Gastrocnemius medialis (tissue), 4 donors: ENCODE measurements around the gene AKNA. TPM values are rescaled to one million over a fixed set of nuclear protein-coding genes. Genes with fewer than 3 reads are reported as not detected.

Source experiments
- ATAC-seq, 2 donors: fragments of 150-250 bp; one replicate each; pipeline ENCODE4 v1.9.1; 2016
- DNase-seq, 2 donors: peaks; one replicate each; pipeline ENCODE4 v3.0.0-alpha.2; 2019
- H3K27ac ChIP-seq, 4 donors: fragments of 200-600 bp; sonication (generic); 1 replicate in 1 of 4; 2 replicates in 3 of 4; pipeline ENCODE4 v1.5.1; 2016 to 2018; ENCODE audit warnings: mild to moderate bottlenecking in 2 of 4, moderate library complexity in 1 of 4
- H3K27me3 ChIP-seq, 3 donors: fragments of 200-600 bp; sonication (generic) in 2 of 3; 1 replicate in 1 of 3; 2 replicates in 2 of 3; pipeline versions ENCODE4 v1.5.1 to v1.6.0; 2016 to 2019; ENCODE audit warnings: mild to moderate bottlenecking in 1 of 3, moderate library complexity in 1 of 3
- H3K36me3 ChIP-seq, 2 donors: fragments of 200-600 bp; sonication (generic) in 1 of 2; one replicate each; pipeline ENCODE4 v1.5.1; 2017 to 2018
- H3K4me1 ChIP-seq, 2 donors: fragments of 200-600 bp; sonication (generic) in 1 of 2; one replicate each; pipeline ENCODE4 v1.5.1; 2016 to 2017; ENCODE audit warnings: mild to moderate bottlenecking in 2 of 2
- H3K4me3 ChIP-seq, 4 donors: fragments of 200-600 bp; sonication (generic) in 3 of 4; 1 replicate in 1 of 4; 2 replicates in 3 of 4; pipeline ENCODE4 v1.5.1; 2016 to 2019; ENCODE audit warnings: mild to moderate bottlenecking in 2 of 4
- H3K9me3 ChIP-seq, 3 donors: fragments of 200-600 bp; sonication (generic) in 2 of 3; 1 replicate in 1 of 3; 2 replicates in 2 of 3; pipeline ENCODE4 v1.5.1; 2016 to 2019
- POLR2A ChIP-seq, 2 donors: fragments of 450-650 bp; IDR thresholded peaks; one replicate each; pipeline ENCODE4 v1.6.1; 2017; ENCODE audit warnings: antibody characterized with exemption in 2 of 2, mild to moderate bottlenecking in 2 of 2, moderate library complexity in 2 of 2
- in situ Hi-C, 4 donors: fragments of 200-750 bp; cut with MboI; loops; one replicate each; pipeline versions ENCODE4 v1.15.0 to v1.8.0; 2017; ENCODE audit warnings: low sequenced_read_pairs in 4 of 4
- intact Hi-C: fragments of 100-400 bp; cut with DNase I; formaldehyde crosslinking; loops from one replicate; pipeline ENCODE4 v1.15.1; 2023; ENCODE audit warnings: low total_unique reads
- total RNA-seq, 4 donors: library from RNA; depleted of rRNA; stranded (reverse); fragments of >200 nt; gene quantifications; one replicate each; pipeline versions ENCODE4 v1.1.0 to v1.2.3, GENCODE V29; 2016
- TF ChIP-seq, protein P1 (sequence below), 5 experiments: fragments of 450-650 bp in 3 of 5; fragments of 200-600 bp in 2 of 5; sonication (generic) in 2 of 5; IDR thresholded peaks in 4 of 5; conservative IDR thresholded peaks in 1 of 5; 1 replicate in 4 of 5; 2 replicates in 1 of 5; pipeline ENCODE4 v1.5.1; 2016 to 2019; ENCODE audit warnings: antibody characterized with exemption in 5 of 5, mild to moderate bottlenecking in 3 of 5, moderate library complexity in 3 of 5

The AKNA gene
- total RNA-seq, 4 donors from 2014 or later, result 2.8 to 5.7 (median 3.8) TPM

GRCh38 chr9:114376586-114377445, 11.0 kb downstream of the AKNA start:
- intact Hi-C loops (no loop called here), in situ Hi-C loops (no loop called here)
- no peaks in the 10 kb centered on the region for H3K27me3 ChIP-seq
- TF ChIP-seq POLR2A (IDR thresholded peaks at IDR 0.05), result no peak
- TF ChIP-seq, protein P1, sequence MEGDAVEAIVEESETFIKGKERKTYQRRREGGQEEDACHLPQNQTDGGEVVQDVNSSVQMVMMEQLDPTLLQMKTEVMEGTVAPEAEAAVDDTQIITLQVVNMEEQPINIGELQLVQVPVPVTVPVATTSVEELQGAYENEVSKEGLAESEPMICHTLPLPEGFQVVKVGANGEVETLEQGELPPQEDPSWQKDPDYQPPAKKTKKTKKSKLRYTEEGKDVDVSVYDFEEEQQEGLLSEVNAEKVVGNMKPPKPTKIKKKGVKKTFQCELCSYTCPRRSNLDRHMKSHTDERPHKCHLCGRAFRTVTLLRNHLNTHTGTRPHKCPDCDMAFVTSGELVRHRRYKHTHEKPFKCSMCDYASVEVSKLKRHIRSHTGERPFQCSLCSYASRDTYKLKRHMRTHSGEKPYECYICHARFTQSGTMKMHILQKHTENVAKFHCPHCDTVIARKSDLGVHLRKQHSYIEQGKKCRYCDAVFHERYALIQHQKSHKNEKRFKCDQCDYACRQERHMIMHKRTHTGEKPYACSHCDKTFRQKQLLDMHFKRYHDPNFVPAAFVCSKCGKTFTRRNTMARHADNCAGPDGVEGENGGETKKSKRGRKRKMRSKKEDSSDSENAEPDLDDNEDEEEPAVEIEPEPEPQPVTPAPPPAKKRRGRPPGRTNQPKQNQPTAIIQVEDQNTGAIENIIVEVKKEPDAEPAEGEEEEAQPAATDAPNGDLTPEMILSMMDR (IDR thresholded peaks at IDR 0.05 in 4 of 5, conservative IDR thresholded peaks at IDR 0.05 in 1 of 5), result no peak
- DNase-seq (no peak), ATAC-seq (no peak)
- H3K4me1 ChIP-seq, result peaks cover 0 to 5% of the 10 kb centered on the region in 2 donors
- no peak overlapping the region for H3K4me3 ChIP-seq
- H3K36me3 ChIP-seq, result no peaks in the 10 kb centered on the region
- no peaks in the 10 kb centered on the region for H3K9me3 ChIP-seq
- H3K27ac ChIP-seq, result no peak overlapping the region

DNA sequence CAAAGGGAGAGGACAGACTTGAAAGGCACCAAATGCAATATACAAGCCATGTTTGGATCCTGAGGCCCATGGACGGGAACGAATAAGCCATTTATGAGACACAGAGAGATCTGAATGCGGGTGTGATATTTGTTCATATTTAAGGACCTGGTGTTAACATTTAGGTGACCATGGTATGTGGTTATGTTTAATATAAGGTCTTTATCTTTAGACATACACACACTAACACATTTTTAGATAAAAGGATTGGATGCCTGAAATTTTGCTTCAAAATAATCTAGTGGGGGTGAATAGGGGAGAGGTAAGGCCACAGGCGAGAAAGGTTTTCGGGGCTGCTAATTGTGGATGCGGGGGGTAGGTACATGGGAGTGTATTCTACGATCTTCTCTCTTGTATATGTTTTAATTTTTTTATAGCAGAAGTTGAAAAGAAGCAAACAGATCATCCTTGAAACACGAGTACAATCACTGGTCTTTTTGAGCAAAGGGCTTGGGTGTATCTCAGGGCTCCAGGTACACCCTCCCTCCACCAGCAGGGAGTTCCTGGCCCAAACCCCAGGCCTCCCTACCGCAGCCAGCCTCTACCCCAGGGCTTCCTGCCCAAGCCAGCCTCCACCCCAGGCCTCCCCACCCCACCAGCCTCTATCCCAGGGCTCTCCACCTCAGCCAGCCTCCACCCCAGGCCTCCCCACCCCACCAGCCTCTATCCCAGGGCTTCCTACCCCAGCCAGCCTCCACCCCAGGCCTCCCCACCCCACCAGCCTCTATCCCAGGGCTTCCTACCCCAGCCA, 12.2 kb downstream of the AKNA start:
- Histone ChIP-seq H3K4me1 (peaks cover 0 to 5% of the 10 kb centered on the region in 2 donors), H3K27me3 (no peaks in the 10 kb centered on the region), H3K4me3 (no peak overlapping the region), H3K36me3 (no peaks in the 10 kb centered on the region), H3K9me3 (no peaks in the 10 kb centered on the region), H3K27ac (no peak overlapping the region)
- intact Hi-C loops, result no loop called here
- no peak for TF ChIP-seq POLR2A (IDR thresholded peaks at IDR 0.05)
- TF ChIP-seq, protein P1 (IDR thresholded peaks at IDR 0.05 in 4 of 5, conservative IDR thresholded peaks at IDR 0.05 in 1 of 5), result no peak
- no peak for DNase-seq
- in situ Hi-C loops, result no loop called here
- no peak for ATAC-seq

GRCh38 chr9:114374936-114375335, 12.8 kb downstream of the AKNA start:
- ATAC-seq, result no peak
- Histone ChIP-seq H3K4me3 (no peak overlapping the region), H3K27ac (no peak overlapping the region), H3K4me1 (peaks cover 0 to 5% of the 10 kb centered on the region in 2 donors), H3K27me3 (no peaks in the 10 kb centered on the region), H3K9me3 (no peaks in the 10 kb centered on the region), H3K36me3 (no peaks in the 10 kb centered on the region)
- DNase-seq, result no peak
- TF ChIP-seq, protein P1 (IDR thresholded peaks at IDR 0.05 in 4 of 5, conservative IDR thresholded peaks at IDR 0.05 in 1 of 5), result no peak
- in situ Hi-C loops, result no loop called here
- intact Hi-C loops, result no loop called here

- intact Hi-C loops, result no loop called here
Measured at GRCh38 chr9:114373960-114374730, 13.6 kb downstream of the AKNA start.

More at GRCh38 chr9:114373960-114374730, 13.6 kb downstream of the AKNA start:
- no peaks in the 10 kb centered on the region for H3K36me3 ChIP-seq
- no peaks in the 10 kb centered on the region for H3K9me3 ChIP-seq
- H3K4me3 ChIP-seq, result no peak overlapping the region
- TF ChIP-seq POLR2A (IDR thresholded peaks at IDR 0.05), result no peak
- TF ChIP-seq, protein P1 (IDR thresholded peaks at IDR 0.05 in 4 of 5, conservative IDR thresholded peaks at IDR 0.05 in 1 of 5), result no peak
- no peak for ATAC-seq
- H3K27ac ChIP-seq, result no peak overlapping the region
- in situ Hi-C loops, result no loop called here
- DNase-seq, result no peak
- H3K27me3 ChIP-seq, result no peaks in the 10 kb centered on the region
- H3K4me1 ChIP-seq, result peaks cover 0 to 5% of the 10 kb centered on the region in 2 donors
